AG04450 (cell line): ENCODE results near the gene CSTF1. TPM values are rescaled to one million over a fixed set of nuclear protein-coding genes. Genes with fewer than 3 reads are reported as not detected.

Source experiments
- CTCF ChIA-PET: fragments of 300-600, 350-600 bp; formaldehyde crosslinking; extraction: SDS; loops from one replicate; lab custom pipeline; 2022; ENCODE audit warnings: antibody characterized with exemption, inconsistent platforms; lab: Charles Lee
- POLR2A ChIA-PET: fragments of 350-600 bp; formaldehyde crosslinking; extraction: SDS; loops from one replicate; lab custom pipeline; 2021; ENCODE audit warnings: antibody characterized with exemption, inconsistent platforms; lab: Yijun Ruan, JAX
- DNase-seq: peaks from one replicate; pipeline ENCODE4 v3.0.0-alpha.2; 2011; ENCODE audit warnings: low read depth, low spot score
- H3K27ac ChIP-seq: one replicate; pipeline ENCODE4 v1.5.1; 2012; ENCODE audit warnings: low read depth, low read length, control low read depth
- H3K27me3 ChIP-seq: one replicate; pipeline ENCODE4 v1.6.0; 2012; ENCODE audit warnings: low read length; ENCODE audit not compliant: control insufficient read depth, insufficient read depth
- H3K4me3 ChIP-seq: 2 replicates; pipeline ENCODE4 v1.5.1; 2011; ENCODE audit warnings: mild to moderate bottlenecking, low read depth, low read length, control low read depth
- H3K9me3 ChIP-seq: 2 replicates; pipeline ENCODE4 v1.5.1; 2012; ENCODE audit warnings: low read length; ENCODE audit not compliant: control insufficient read depth, insufficient read depth
- polyA plus RNA-seq: library from polyadenylated mRNA; depleted of rRNA; stranded (reverse); fragments of >200 nt; gene quantifications from 2 replicates; pipeline ENCODE4 v1.2.3, GENCODE V29; 2011
- TF ChIP-seq, protein P1 (sequence below): IDR thresholded peaks from 2 replicates; pipeline ENCODE4 v1.5.1; 2011; ENCODE audit warnings: low read depth, low read length, control low read depth, inconsistent platforms

Gene CSTF1
- polyA plus RNA-seq, 1 experiment = 74.4 TPM

DNA sequence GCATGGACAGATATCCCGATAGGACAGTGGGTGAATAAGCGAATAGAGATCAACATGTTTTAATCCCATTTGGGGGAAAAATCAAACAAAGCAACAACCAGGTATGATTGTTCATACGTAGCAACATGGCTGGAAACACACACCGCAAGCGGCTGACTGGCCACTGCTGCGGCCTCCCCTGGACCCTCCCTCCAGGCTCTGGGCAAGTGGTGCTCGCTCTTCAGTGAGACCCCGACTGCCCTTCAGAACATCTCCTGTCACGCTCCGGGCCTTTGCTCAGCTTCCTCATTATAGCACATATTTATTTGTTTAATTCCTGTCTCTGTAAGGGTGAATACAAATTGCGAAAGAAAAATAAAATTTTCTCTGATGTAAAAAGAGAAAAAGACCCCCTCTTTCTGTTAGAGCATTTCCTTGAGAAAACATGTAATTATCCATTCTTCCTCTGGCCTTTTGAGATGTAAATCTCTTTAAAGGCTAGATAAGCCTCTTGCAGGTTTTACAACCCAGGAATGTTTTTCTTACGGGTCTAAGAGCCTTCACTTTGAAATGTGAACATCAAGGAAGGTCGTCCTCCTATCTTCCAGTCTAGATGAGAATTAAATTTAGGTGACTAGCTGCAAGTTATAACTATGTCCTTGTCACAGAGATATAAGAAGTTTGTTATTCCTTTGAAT is 44.7 kb upstream of the CSTF1 start:
- CTCF ChIA-PET = no interaction called here
- no peak overlapping the region for H3K4me3 ChIP-seq
- H3K9me3 ChIP-seq = no peaks in the 10 kb centered on the region
- H3K27ac ChIP-seq = no peak overlapping the region
- H3K27me3 ChIP-seq = peaks cover 12% of the 10 kb centered on the region
- POLR2A ChIA-PET = no interaction called here
- DNase-seq = no peak
- TF ChIP-seq, protein P1, sequence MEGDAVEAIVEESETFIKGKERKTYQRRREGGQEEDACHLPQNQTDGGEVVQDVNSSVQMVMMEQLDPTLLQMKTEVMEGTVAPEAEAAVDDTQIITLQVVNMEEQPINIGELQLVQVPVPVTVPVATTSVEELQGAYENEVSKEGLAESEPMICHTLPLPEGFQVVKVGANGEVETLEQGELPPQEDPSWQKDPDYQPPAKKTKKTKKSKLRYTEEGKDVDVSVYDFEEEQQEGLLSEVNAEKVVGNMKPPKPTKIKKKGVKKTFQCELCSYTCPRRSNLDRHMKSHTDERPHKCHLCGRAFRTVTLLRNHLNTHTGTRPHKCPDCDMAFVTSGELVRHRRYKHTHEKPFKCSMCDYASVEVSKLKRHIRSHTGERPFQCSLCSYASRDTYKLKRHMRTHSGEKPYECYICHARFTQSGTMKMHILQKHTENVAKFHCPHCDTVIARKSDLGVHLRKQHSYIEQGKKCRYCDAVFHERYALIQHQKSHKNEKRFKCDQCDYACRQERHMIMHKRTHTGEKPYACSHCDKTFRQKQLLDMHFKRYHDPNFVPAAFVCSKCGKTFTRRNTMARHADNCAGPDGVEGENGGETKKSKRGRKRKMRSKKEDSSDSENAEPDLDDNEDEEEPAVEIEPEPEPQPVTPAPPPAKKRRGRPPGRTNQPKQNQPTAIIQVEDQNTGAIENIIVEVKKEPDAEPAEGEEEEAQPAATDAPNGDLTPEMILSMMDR = no peak

DNA sequence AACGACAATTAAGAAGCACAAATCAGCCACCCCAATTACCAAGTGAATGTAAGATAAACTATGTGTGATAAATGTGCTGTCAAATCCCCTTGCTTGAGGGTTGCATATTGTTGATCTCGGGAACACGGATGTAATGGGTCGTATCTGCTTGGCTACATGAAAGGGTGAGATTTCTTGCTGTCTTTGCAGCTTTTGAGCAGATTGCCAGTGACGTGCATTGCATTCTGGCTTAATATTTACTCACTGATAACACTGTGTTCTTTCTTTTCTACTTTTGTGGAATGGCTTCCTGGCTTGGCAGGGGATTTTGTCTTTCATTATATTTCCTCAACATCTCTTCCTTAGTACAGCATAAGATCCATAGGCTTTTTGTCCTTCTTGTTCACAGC is 44.1 kb upstream of the CSTF1 start:
- TF ChIP-seq, protein P1 = no peak
- Histone ChIP-seq H3K27ac (no peak overlapping the region), H3K27me3 (peaks cover 11% of the 10 kb centered on the region), H3K9me3 (no peaks in the 10 kb centered on the region), H3K4me3 (no peak overlapping the region)
- ChIA-PET CTCF (no interaction called here), POLR2A (no interaction called here)
- DNase-seq = no peak

DNA sequence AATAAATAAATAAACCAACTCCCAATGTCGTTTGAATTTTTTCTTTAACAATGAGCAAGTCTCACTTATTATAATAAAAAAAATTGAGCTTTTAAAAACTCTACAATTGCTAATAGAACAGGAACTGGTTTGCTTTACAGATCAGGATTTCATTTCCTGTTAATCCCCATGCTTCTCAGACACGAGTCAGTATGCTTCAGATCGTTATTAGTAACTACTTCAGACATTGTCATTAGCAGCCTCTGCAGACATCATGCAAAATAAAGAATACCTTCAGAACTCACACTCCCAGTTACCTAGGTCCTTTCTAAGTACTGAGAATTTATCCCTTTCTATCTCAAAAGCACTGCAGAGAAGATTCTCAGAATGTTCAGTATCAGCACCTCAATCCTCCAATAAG is 43.7 kb upstream of the CSTF1 start:
- TF ChIP-seq, protein P1 = no peak
- H3K27ac ChIP-seq = no peak overlapping the region
- CTCF ChIA-PET = interaction anchor here (1.8 kb wide), 1 partner anchor 1667 kb away, joined by 4 read pairs; no protein-coding TSS in a partner anchor
- H3K9me3 ChIP-seq = no peaks in the 10 kb centered on the region
- DNase-seq = no peak
- no peak overlapping the region for H3K4me3 ChIP-seq
- POLR2A ChIA-PET = no interaction called here
- peaks cover 6% of the 10 kb centered on the region for H3K27me3 ChIP-seq

DNA sequence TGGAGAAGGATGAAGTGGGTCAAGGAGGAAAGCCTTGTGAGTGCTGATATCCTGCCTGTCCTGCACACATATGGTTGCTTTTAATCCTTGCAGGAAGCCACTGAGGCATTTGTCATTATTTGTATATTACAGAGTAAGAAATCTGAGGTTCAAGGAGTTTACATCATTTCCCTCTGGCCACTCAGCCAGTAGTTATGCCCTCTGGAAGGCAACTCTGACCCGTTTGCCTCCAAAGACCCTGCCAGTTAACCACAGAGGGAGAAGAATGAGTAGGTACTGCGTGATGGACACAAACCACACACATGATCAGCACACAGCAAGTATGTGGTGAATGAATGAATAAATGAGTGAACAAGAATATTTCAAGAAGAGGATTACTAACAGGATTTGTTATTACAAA is 41.6 kb upstream of the CSTF1 start:
- TF ChIP-seq, protein P1 = no peak
- DNase-seq = no peak
- ChIA-PET CTCF (no interaction called here), POLR2A (no interaction called here)
- H3K4me3 ChIP-seq = no peak overlapping the region
- no peaks in the 10 kb centered on the region for H3K9me3 ChIP-seq
- H3K27ac ChIP-seq = no peak overlapping the region
- peaks cover 2% of the 10 kb centered on the region for H3K27me3 ChIP-seq

DNA sequence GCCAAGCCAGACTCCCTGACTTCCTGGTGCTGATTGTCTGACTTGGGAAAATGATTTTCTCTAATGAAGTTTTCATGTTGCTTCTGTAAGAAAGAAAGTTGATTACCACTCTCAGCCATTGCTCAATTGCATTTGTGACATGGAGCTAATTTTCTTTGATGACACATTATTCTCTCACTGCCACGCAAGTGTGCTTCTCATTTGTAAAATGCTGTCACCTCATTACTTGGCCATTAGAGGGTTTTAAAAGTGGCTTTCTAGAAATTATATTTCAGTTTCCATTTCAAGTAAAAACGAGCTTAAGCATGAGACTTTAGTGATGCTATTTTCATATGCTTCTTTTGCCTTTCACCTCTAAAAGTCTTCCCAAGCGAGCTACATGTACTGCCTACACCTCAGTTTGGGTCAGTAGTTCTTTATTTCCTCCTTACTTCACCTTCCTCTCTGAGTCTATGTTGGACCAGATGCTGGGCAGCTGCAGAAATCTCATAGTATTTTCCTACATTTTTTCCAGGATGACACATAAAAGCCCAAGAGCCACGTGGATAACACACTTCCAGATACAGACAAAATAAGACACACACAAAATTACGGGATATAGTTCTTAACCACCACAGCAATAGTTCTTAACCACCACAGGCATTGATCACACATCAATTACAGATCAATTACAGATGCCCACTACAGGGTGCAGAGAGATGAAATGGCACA is 39.9 kb upstream of the CSTF1 start:
- Histone ChIP-seq H3K27ac (no peak overlapping the region), H3K4me3 (no peak overlapping the region), H3K27me3 (peaks cover 4% of the 10 kb centered on the region), H3K9me3 (no peaks in the 10 kb centered on the region)
- DNase-seq = no peak
- ChIA-PET CTCF (no interaction called here), POLR2A (no interaction called here)
- TF ChIP-seq, protein P1 = no peak
